ENCODE measurements around the gene FZR1.

- TF ChIP-seq, protein P1, sequence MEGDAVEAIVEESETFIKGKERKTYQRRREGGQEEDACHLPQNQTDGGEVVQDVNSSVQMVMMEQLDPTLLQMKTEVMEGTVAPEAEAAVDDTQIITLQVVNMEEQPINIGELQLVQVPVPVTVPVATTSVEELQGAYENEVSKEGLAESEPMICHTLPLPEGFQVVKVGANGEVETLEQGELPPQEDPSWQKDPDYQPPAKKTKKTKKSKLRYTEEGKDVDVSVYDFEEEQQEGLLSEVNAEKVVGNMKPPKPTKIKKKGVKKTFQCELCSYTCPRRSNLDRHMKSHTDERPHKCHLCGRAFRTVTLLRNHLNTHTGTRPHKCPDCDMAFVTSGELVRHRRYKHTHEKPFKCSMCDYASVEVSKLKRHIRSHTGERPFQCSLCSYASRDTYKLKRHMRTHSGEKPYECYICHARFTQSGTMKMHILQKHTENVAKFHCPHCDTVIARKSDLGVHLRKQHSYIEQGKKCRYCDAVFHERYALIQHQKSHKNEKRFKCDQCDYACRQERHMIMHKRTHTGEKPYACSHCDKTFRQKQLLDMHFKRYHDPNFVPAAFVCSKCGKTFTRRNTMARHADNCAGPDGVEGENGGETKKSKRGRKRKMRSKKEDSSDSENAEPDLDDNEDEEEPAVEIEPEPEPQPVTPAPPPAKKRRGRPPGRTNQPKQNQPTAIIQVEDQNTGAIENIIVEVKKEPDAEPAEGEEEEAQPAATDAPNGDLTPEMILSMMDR (conservative IDR thresholded peaks at IDR 0.05; ENCODE audit: low read length): no peak
- TF ChIP-seq EZH2phosphoT487 (IDR thresholded peaks at IDR 0.05; ENCODE audit: borderline replicate concordance, low read depth, low read length): no peak
Observed at GRCh38 chr19:3533563-3534216, 27.6 kb downstream of the FZR1 start.

Measured in OCI-LY7 (cell line).